Measurements from ENCODE around the gene CHD6.

CHD6 gene

DNA sequence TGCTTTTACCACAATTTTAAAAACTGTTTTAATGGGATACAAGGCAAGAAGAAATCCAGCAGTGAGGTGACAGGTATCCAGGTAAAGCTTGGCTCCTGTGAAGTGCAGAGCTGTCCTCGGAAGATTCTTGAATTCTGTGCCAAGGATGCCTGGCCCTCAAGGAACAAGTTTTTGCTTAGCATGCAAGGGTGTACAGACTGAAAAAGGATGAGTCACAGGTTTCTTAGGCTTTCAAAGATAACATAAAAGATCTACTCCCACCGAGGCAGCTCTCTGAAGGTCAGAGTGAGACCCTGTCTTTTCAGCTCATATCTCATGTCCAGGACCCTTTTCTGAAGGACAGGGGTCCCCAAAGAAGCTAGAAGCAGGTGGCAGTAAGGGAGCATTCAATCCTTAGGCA, 83.3 kb downstream of the CHD6 start:
- Histone ChIP-seq H3K9ac (no peak overlapping the region), H3K4me3 (no peak overlapping the region), H3K4me1 (no peaks in the 10 kb centered on the region; the same call in 1 of the 2 replicates), H3K9me3 (peaks cover 22% of the 10 kb centered on the region), H3K27ac (no peak overlapping the region), H4K20me1 (peaks cover 65% of the 10 kb centered on the region), H3K36me3 (peaks cover 81% of the 10 kb centered on the region), H3K27me3 (no peaks in the 10 kb centered on the region), H3K4me2 (no peak overlapping the region)
- TF ChIP-seq Cebpa-rat (IDR thresholded peaks at IDR 0.05) = no peak

DNA sequence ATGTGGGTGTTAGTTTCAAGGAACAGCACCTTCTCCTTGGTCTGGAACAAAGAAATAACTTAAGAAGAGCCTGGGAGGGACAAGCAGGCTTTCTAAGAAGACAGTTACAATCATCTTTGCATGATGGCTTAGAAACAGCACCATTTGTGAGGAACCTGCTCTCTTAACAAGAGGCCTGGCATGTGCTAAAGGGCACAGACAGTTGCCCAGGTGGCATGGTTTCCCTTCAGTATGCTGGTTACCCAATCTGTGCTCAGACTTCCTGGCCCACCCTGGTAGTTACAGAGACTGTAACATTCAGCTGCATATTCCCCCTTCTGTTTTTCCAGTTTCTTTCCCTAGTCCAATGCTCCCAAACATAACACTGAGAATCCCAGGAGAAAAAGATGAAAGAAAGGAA, 84.0 kb downstream of the CHD6 start:
- no peak for TF ChIP-seq Cebpa-rat (IDR thresholded peaks at IDR 0.05)
- H3K27ac ChIP-seq = no peak overlapping the region

DNA sequence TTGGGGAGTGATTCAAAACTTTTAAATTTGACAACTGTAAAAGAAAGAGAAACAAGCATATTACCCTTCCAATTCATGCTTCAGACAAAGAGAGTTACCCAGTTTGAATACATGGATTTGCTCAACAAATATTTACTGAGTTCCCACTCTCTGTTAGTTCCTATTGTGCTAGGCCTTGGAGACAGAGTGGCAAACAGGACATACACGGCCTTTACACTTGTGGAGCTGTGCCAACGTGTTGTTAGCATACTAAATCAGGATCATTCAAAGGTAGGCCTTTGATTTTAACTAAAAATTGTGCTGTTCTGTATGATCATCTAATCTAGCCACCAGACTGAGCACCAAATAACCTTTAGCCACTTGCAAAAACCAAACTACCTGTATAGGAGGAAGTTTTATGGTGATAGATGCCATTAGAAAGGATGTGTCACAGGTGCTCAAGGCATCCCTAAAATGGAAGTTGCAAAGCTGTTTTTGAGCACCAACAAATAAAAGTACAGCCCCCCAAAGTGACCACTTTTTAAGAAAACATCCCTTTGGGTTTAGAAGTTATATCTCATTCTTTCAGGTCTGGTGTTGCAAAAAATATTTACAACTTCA, 84.5 kb downstream of the CHD6 start:
- H4K20me1 ChIP-seq = peaks cover 66% of the 10 kb centered on the region
- no peak overlapping the region for H3K27ac ChIP-seq
- peaks cover 83% of the 10 kb centered on the region for H3K36me3 ChIP-seq
- peaks cover 15% of the 10 kb centered on the region for H3K9me3 ChIP-seq
- TF ChIP-seq Cebpa-rat (IDR thresholded peaks at IDR 0.05) = no peak
- no peaks in the 10 kb centered on the region for H3K4me1 ChIP-seq
- no peak overlapping the region for H3K4me2 ChIP-seq
- no peak overlapping the region for H3K4me3 ChIP-seq
- H3K9ac ChIP-seq = no peak overlapping the region
- H3K27me3 ChIP-seq = no peaks in the 10 kb centered on the region

More for the DNA sequence above, 84.0 kb downstream of the CHD6 start:
- H3K9me3 ChIP-seq = peaks cover 20% of the 10 kb centered on the region
- H3K4me2 ChIP-seq = no peak overlapping the region
- H3K4me3 ChIP-seq = no peak overlapping the region
- no peaks in the 10 kb centered on the region for H3K27me3 ChIP-seq
- no peak overlapping the region for H3K9ac ChIP-seq
- H3K4me1 ChIP-seq = no peaks in the 10 kb centered on the region; the same call in 1 of the 2 replicates
- peaks cover 66% of the 10 kb centered on the region for H4K20me1 ChIP-seq
- peaks cover 85% of the 10 kb centered on the region for H3K36me3 ChIP-seq

DNA sequence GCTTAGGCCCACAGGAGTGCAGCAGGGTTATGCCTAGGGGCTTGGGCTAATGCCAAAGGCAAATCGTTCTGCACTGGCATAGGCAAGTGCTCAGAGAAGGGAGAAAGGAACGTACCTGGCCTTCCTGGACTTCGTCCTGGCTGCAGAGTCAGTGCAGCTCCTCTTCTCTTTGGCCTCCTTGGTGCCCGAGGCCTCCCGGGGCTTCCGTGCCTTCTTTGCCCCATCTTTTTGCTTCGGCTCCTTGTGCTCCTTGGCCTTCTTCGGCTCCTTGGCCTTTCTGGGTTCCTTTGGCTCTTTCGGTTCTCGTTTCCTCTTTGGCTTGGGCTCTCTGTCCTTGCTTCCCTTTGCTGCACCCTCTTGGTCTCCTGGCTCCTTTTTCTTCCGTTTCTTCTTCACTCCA, 85.2 kb downstream of the CHD6 start:
- TF ChIP-seq Cebpa-rat (IDR thresholded peaks at IDR 0.05) = no peak
- no peak overlapping the region for H3K27ac ChIP-seq
- H3K4me1 ChIP-seq = no peaks in the 10 kb centered on the region
- H3K9me3 ChIP-seq = peaks cover 8% of the 10 kb centered on the region
- H3K4me3 ChIP-seq = no peak overlapping the region
- peaks cover 80% of the 10 kb centered on the region for H3K36me3 ChIP-seq
- H3K4me2 ChIP-seq = no peak overlapping the region
- peaks cover 73% of the 10 kb centered on the region for H4K20me1 ChIP-seq
- H3K9ac ChIP-seq = no peak overlapping the region
- no peaks in the 10 kb centered on the region for H3K27me3 ChIP-seq

DNA sequence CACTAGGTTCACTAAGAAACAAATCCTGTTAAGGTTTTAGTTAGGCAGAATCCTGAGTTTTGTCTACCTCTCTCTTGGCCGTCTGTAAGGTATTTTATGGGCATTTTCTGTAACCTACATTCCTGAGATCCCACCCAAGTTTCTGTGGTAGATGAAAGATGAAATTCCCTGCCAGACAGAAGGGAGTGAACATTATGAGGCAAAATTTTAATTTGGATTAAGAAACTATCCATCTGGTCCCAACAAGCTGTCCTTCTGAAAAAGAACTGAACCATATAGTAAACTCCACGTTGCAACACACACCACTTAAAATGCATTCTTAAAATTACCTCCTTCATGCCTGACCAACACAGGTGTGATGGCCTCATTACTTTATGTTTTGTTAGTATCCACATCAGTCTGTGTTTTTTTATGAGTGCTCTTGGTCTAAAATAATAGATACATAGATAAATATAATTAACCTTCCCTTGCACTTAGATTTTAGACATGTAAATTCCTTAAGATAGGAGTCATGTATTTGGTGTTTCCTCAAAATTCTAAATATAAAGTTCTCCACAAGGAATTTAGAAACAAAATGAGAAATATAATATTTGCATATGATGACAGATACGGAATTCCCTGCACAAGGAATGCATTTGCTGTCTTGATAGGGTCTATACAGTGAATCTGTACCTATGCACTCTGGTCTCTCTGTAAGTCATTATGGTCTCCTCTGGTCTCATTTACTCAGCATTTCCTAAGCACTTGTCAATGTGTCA, 86.5 kb downstream of the CHD6 start:
- no peak overlapping the region for H3K27ac ChIP-seq
- TF ChIP-seq Cebpa-rat (IDR thresholded peaks at IDR 0.05) = no peak
- H3K4me3 ChIP-seq = no peak overlapping the region
- 0 out of 2 replicates have a peak, but pooled peaks cover 9% of the 10 kb centered on the region for H3K4me1 ChIP-seq
- peaks cover 84% of the 10 kb centered on the region for H3K36me3 ChIP-seq
- H4K20me1 ChIP-seq = peaks cover 86% of the 10 kb centered on the region
- no peak overlapping the region for H3K4me2 ChIP-seq
- H3K9me3 ChIP-seq = no peaks in the 10 kb centered on the region
- H3K9ac ChIP-seq = no peak overlapping the region
- H3K27me3 ChIP-seq = no peaks in the 10 kb centered on the region

DNA sequence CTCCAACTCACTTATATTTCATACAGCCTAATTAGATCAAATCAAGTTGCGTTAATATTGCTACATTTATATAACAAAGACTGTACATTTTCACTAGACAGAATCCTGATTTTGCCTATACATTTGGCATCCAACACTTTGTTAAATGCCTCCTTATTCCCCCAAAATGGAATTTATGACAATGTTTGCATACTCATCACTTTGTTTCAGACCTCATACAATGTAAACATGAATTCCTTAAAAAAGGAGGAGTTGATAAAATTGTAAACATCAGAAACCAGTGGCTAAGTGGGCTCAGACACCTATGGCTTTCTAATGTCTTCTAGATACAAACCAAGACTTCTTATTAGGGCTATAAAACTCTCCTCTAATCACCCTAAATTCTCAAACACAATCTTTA, 87.3 kb downstream of the CHD6 start:
- Histone ChIP-seq H3K27me3 (no peaks in the 10 kb centered on the region), H3K4me3 (no peak overlapping the region), H4K20me1 (peaks cover 93% of the 10 kb centered on the region), H3K9me3 (no peaks in the 10 kb centered on the region), H3K4me2 (no peak overlapping the region), H3K4me1 (0 out of 2 replicates have a peak, but pooled peaks cover 9% of the 10 kb centered on the region), H3K9ac (no peak overlapping the region), H3K27ac (no peak overlapping the region), H3K36me3 (peaks cover 92% of the 10 kb centered on the region)
- TF ChIP-seq Cebpa-rat (IDR thresholded peaks at IDR 0.05) = no peak

DNA sequence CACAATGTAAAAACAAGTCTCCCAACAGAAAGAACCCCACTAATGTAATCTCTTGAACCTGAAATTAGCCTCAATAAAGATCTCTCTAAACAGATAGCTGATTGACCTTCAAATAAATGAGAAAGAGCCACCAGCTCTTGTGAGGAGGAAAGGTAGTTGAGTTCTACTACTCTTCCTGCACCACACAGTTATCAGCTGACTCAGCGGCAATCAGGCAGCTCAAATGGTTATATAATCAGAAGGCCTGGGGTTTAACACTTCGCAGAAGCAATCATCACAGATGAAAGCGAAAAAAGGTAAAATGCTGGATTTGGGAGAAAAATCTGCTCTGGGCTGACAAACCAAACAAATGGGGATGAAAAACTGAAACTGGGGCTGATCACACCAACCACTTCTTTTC, 91.8 kb downstream of the CHD6 start:
- Histone ChIP-seq H3K27ac (no peak overlapping the region), H3K9me3 (no peaks in the 10 kb centered on the region), H3K36me3 (peaks cover 83% of the 10 kb centered on the region), H3K27me3 (no peaks in the 10 kb centered on the region), H3K4me2 (no peak overlapping the region), H3K4me3 (no peak overlapping the region), H3K4me1 (0 out of 2 replicates have a peak, but pooled peaks cover 9% of the 10 kb centered on the region), H4K20me1 (peaks cover 89% of the 10 kb centered on the region), H3K9ac (no peak overlapping the region)
- no peak for TF ChIP-seq Cebpa-rat (IDR thresholded peaks at IDR 0.05)

DNA sequence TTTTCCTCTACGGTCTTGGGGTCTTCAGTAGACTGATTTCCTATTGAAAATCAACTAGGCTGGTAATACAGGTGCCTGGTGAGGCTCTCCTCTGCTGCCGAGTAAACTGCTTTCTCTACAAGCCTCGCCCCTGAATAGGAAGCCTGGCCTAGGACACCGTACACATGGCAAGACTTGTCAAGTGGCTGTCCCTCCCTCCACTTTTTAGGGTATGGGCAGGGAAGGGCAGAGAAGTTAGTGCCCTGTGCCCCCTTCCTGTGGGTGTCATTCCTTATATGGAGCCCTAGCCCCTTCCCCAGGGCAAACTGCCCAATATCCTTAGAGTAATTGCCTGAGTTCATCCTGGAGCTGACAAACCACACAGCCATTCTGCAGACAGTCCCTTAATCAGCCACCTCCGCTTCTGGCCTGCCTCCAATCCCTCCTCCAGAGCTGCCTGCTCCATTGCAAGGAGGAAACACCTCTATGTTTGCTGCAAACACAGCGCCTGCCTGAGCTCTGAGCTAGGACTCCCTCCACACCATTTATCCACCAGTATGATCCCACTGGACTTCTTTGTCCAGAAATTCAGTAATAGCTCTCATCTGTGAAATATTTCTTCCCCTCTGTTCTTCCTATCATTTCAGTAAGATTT, 93.1 kb downstream of the CHD6 start:
- no peak overlapping the region for H3K27ac ChIP-seq
- H3K36me3 ChIP-seq = peaks cover 77% of the 10 kb centered on the region
- no peaks in the 10 kb centered on the region for H3K27me3 ChIP-seq
- TF ChIP-seq Cebpa-rat (IDR thresholded peaks at IDR 0.05) = no peak
- no peak overlapping the region for H3K4me2 ChIP-seq
- no peak overlapping the region for H3K4me3 ChIP-seq
- peaks cover 77% of the 10 kb centered on the region for H4K20me1 ChIP-seq
- 0 out of 2 replicates have a peak, but pooled peaks cover 3% of the 10 kb centered on the region for H3K9me3 ChIP-seq
- no peak overlapping the region for H3K9ac ChIP-seq
- 0 out of 2 replicates have a peak, but pooled peaks cover 9% of the 10 kb centered on the region for H3K4me1 ChIP-seq

DNA sequence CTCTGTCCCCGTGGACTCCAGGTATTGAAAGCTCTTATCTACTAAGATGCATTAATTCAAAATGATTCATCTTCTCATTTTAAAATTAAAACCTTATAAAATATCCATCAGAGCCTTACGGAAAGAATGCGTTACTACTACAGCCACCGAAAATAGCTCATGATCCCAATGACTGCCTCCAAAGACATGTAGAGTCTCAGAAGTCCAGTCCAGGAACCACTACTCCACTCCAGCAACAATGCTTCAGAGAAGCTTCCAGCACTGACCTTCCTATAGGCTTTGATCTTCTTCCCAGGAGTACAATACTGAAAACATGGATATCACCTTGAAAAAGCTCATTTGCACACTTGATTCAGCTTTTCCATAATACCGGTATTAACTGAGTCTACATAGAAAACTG, 94.3 kb downstream of the CHD6 start:
- H3K9me3 ChIP-seq = 0 out of 2 replicates have a peak, but pooled peaks cover 3% of the 10 kb centered on the region
- H3K36me3 ChIP-seq = peaks cover 72% of the 10 kb centered on the region
- H3K4me1 ChIP-seq = 0 out of 2 replicates have a peak, but pooled peaks cover 9% of the 10 kb centered on the region
- H3K4me3 ChIP-seq = no peak overlapping the region
- peaks cover 70% of the 10 kb centered on the region for H4K20me1 ChIP-seq
- no peak for TF ChIP-seq Cebpa-rat (IDR thresholded peaks at IDR 0.05)
- H3K27ac ChIP-seq = no peak overlapping the region
- no peaks in the 10 kb centered on the region for H3K27me3 ChIP-seq
- no peak overlapping the region for H3K4me2 ChIP-seq
- no peak overlapping the region for H3K9ac ChIP-seq

DNA sequence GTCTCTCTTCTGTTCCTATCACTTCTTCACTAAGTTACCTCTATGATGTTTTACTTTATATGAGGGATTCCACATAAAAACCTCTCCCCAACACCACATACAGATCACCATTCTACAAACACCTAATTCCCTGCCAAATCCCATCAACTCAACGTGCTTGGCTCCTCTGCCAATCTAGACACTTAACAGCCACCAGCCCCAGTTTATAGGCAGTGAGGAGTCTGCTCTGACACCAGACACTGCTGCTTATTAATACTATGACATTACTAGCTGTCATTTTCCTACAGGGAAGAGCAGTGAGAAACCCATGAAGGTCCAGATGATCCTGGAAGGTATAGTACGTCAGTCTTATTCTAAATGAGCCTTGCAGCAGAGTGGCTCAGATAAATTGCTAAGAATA, 104.3 kb downstream of the CHD6 start:
- Histone ChIP-seq H3K27me3 (no peaks in the 10 kb centered on the region), H4K20me1 (peaks cover 76% of the 10 kb centered on the region), H3K36me3 (peaks cover 89% of the 10 kb centered on the region)

More for the DNA sequence above, 104.3 kb downstream of the CHD6 start:
- no peak for TF ChIP-seq Cebpa-rat (IDR thresholded peaks at IDR 0.05)
- Histone ChIP-seq H3K9me3 (no peaks in the 10 kb centered on the region), H3K4me2 (no peak overlapping the region), H3K9ac (no peak overlapping the region), H3K4me1 (no peaks in the 10 kb centered on the region), H3K27ac (no peak overlapping the region), H3K4me3 (no peak overlapping the region)

All from BLaER1 (cell line).